ENCODE measurements around the gene MRPL53.

Gene MRPL53

GRCh38 chr2:74472086-74472944, at the start of gene MRPL53:
Gene MRPL53 (minus strand): TSS chr2:74472680. CDS start chr2:74472660, 20 bp downstream.
- peak; percentile 91 to 96 for DNase-seq (ENCODE audit: low read depth in 1 of 2, low spot score in 1 of 2)

- DNase-seq (ENCODE audit: low read depth in 1 of 2, low spot score in 1 of 2), result no peak
Measured at GRCh38 chr2:74516650-74517049, 44.2 kb upstream of the MRPL53 start.

- DNase-seq (ENCODE audit: low read depth in 1 of 2, low spot score in 1 of 2), result peak; percentile 54 to 71
Measured at GRCh38 chr2:74515981-74516633, 43.6 kb upstream of the MRPL53 start.

- no peak for DNase-seq (ENCODE audit: low read depth in 1 of 2, low spot score in 1 of 2)
Measured at GRCh38 chr2:74515271-74515980, 42.9 kb upstream of the MRPL53 start.

- no peak for DNase-seq (ENCODE audit: low read depth in 1 of 2, low spot score in 1 of 2)
Measured at GRCh38 chr2:74514368-74515270, 42.1 kb upstream of the MRPL53 start, which contains the start of gene TLX2. Gene TLX2 (plus strand): TSS chr2:74514450. CDS start chr2:74514807, 357 bp downstream.

- no peak for DNase-seq (ENCODE audit: low read depth in 1 of 2, low spot score in 1 of 2)
Measured at GRCh38 chr2:74513605-74514367, 41.3 kb upstream of the MRPL53 start.

GRCh38 chr2:74512744-74513604, 40.5 kb upstream of the MRPL53 start:
- DNase-seq (ENCODE audit: low read depth in 1 of 2, low spot score in 1 of 2), result no peak

- DNase-seq (ENCODE audit: low read depth in 1 of 2, low spot score in 1 of 2), result no peak
Measured at GRCh38 chr2:74511104-74511989, 38.9 kb upstream of the MRPL53 start.

GRCh38 chr2:74510272-74510671, 37.8 kb upstream of the MRPL53 start:
- no peak for DNase-seq (ENCODE audit: low read depth in 1 of 2, low spot score in 1 of 2)

GRCh38 chr2:74507926-74508520, 35.5 kb upstream of the MRPL53 start:
- no peak for DNase-seq (ENCODE audit: low read depth in 1 of 2, low spot score in 1 of 2)

GRCh38 chr2:74507145-74507925, 34.9 kb upstream of the MRPL53 start, which contains the start of gene PCGF1:
Gene PCGF1 (minus strand): TSS chr2:74507695. CDS start chr2:74507668, 27 bp downstream.
- peak; percentile 95 to 98 for DNase-seq (ENCODE audit: low read depth in 1 of 2, low spot score in 1 of 2)

- no peak for DNase-seq (ENCODE audit: low read depth in 1 of 2, low spot score in 1 of 2)
Measured at GRCh38 chr2:74505448-74506246, 33.2 kb upstream of the MRPL53 start.

- no peak for DNase-seq (ENCODE audit: low read depth in 1 of 2, low spot score in 1 of 2)
Measured at GRCh38 chr2:74504591-74504990, 32.1 kb upstream of the MRPL53 start.

- DNase-seq (ENCODE audit: low read depth in 1 of 2, low spot score in 1 of 2), result no peak
Measured at GRCh38 chr2:74503506-74504475, 31.3 kb upstream of the MRPL53 start.
